Nephron progenitor cell (in vitro differentiated cells): ENCODE data around the gene DOCK11.

Experiments used
- DNase-seq: peaks from one replicate; pipeline ENCODE4 v3.0.0; 2021
- H3K27ac Mint-ChIP-seq: 2 replicates; pipeline ENCODE4 v1.8.0; 2021; ENCODE audit warnings: mild to moderate bottlenecking, moderate library complexity, mixed read lengths
- H3K27me3 Mint-ChIP-seq: 2 replicates; pipeline ENCODE4 v1.8.0; 2021; ENCODE audit warnings: mild to moderate bottlenecking, low read depth, mixed read lengths; ENCODE audit not compliant: poor library complexity
- H3K36me3 Mint-ChIP-seq: 2 replicates; pipeline ENCODE4 v1.8.0; 2021; ENCODE audit warnings: low read depth, mixed read lengths
- H3K4me1 Mint-ChIP-seq: 2 replicates; pipeline ENCODE4 v1.8.0; 2021; ENCODE audit warnings: mixed read lengths
- H3K4me3 Mint-ChIP-seq: 2 replicates; pipeline ENCODE4 v1.8.0; 2021; ENCODE audit warnings: mild to moderate bottlenecking, moderate library complexity, mixed read lengths
- H3K9me3 Mint-ChIP-seq: 2 replicates; pipeline ENCODE4 v1.8.0; 2021; ENCODE audit warnings: mild to moderate bottlenecking, moderate library complexity, mixed read lengths
- TF ChIP-seq, protein P1 (sequence below): fragments of 200-600 bp; sonication (generic); IDR thresholded peaks from 2 replicates; pipeline ENCODE4 v1.5.0; 2021; ENCODE audit warnings: antibody characterized with exemption

DOCK11 gene

DNA sequence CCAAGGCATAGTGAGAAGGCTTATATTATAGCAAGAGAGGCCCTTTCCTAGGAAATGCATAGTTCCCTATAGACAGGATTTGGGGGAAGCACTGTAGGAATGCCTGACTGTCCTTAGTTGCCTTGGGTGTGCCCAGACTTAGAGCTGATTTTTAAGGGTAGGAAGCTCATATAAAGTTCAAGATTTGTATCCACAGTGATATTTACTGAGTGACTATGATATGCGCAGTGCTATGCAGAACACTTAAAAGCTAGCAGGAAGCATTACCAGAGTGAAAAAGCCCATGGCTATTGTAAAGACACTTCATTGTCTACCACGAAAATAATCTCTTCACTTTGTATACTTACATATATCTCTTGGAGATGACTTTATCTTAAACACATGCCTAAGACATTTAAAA is 181.7 kb downstream of the DOCK11 start:
- H3K36me3 Mint-ChIP-seq, result peaks cover 20% of the 10 kb centered on the region
- H3K4me1 Mint-ChIP-seq, result no peaks in the 10 kb centered on the region
- no peak overlapping the region for H3K27ac Mint-ChIP-seq
- peaks cover 18% of the 10 kb centered on the region for H3K9me3 Mint-ChIP-seq
- no peak for DNase-seq
- no peak overlapping the region for H3K4me3 Mint-ChIP-seq
- TF ChIP-seq, protein P1, sequence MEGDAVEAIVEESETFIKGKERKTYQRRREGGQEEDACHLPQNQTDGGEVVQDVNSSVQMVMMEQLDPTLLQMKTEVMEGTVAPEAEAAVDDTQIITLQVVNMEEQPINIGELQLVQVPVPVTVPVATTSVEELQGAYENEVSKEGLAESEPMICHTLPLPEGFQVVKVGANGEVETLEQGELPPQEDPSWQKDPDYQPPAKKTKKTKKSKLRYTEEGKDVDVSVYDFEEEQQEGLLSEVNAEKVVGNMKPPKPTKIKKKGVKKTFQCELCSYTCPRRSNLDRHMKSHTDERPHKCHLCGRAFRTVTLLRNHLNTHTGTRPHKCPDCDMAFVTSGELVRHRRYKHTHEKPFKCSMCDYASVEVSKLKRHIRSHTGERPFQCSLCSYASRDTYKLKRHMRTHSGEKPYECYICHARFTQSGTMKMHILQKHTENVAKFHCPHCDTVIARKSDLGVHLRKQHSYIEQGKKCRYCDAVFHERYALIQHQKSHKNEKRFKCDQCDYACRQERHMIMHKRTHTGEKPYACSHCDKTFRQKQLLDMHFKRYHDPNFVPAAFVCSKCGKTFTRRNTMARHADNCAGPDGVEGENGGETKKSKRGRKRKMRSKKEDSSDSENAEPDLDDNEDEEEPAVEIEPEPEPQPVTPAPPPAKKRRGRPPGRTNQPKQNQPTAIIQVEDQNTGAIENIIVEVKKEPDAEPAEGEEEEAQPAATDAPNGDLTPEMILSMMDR, result no peak
- no peaks in the 10 kb centered on the region for H3K27me3 Mint-ChIP-seq

DNA sequence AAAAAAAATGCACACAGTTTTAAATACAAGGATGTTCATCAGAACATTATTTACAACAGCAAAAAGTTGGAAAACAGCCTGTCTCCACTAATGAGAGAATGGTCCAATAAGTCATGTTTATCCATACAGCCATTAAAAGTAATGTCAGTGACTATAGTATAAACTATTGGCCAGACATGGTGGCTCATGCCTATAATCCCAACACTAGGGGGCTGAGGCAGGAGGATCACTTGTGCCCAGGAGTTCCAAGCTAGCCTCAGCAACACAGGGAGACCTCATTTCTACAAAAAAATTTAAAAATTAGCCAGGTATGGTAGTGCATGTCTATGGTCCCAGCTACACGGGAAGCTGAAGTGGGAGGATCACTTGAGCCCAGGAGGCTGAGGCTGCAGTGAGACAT is 183.7 kb downstream of the DOCK11 start:
- TF ChIP-seq, protein P1, result no peak
- H3K4me1 Mint-ChIP-seq, result no peaks in the 10 kb centered on the region
- H3K27me3 Mint-ChIP-seq, result no peaks in the 10 kb centered on the region
- H3K4me3 Mint-ChIP-seq, result no peak overlapping the region
- DNase-seq, result no peak
- H3K27ac Mint-ChIP-seq, result no peak overlapping the region
- peaks cover 15% of the 10 kb centered on the region for H3K36me3 Mint-ChIP-seq
- peaks cover 11% of the 10 kb centered on the region for H3K9me3 Mint-ChIP-seq

DNA sequence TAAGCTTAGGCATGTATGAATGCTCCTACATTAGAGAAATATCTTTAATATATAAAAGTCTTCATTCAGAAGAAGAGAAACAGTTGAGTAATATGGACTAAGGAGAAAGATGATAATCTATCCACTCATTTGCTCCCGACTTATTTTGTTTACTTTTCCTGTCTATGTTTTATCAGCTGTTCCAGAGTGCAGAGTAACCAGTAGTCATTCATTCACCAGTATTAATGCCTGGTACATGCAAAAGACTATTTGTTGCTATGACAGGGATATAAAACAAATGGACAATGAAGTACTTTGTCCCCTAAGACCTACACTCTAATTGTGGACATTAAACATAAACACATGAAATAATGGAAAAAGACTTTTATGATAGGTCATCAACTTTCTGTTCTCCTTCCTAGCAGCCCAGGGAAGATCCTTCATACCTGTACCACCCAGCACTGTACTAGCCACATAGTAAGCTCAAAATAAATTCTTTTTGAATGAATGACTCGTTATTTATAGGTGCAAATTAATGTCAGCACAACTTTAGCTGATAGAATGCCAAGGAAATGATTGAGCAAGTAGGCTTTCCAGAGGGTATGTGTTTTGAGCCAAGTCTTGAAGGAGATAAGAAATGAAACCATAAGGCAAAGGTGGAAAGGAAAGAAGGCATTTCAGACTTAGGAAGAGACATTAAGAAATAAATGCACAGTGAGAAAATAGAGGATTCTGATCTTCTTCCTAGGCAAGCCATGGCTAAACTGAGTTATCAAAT is 186.8 kb downstream of the DOCK11 start:
- Mint-ChIP-seq H3K4me3 (no peak overlapping the region), H3K27me3 (no peaks in the 10 kb centered on the region), H3K9me3 (peaks cover 4% of the 10 kb centered on the region), H3K4me1 (no peaks in the 10 kb centered on the region), H3K27ac (no peak overlapping the region), H3K36me3 (peaks cover 8% of the 10 kb centered on the region)
- DNase-seq, result no peak
- TF ChIP-seq, protein P1, result no peak

DNA sequence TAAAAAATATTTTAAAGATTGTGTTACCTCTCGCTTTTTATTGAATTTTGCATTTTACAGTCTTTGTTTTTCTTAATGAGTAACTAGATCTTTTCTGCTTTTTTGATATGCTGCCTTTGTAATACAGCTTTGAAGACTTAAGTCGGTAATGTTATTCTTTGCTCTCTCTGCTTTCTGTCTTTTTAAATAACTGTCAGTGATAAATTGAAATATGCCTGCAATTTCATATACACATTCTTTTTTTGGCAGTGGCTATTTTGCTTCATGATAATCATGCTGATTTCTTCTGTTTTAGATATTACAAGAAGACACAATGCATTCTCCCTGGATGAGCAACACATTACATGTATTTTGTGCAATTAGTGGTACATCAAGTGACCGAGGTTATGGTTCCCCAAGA is 189.8 kb downstream of the DOCK11 start:
- Mint-ChIP-seq H3K36me3 (peaks cover 14% of the 10 kb centered on the region), H3K27ac (no peak overlapping the region), H3K4me3 (no peak overlapping the region), H3K9me3 (peaks cover 4% of the 10 kb centered on the region), H3K4me1 (no peaks in the 10 kb centered on the region), H3K27me3 (no peaks in the 10 kb centered on the region)
- TF ChIP-seq, protein P1, result no peak
- DNase-seq, result no peak

DNA sequence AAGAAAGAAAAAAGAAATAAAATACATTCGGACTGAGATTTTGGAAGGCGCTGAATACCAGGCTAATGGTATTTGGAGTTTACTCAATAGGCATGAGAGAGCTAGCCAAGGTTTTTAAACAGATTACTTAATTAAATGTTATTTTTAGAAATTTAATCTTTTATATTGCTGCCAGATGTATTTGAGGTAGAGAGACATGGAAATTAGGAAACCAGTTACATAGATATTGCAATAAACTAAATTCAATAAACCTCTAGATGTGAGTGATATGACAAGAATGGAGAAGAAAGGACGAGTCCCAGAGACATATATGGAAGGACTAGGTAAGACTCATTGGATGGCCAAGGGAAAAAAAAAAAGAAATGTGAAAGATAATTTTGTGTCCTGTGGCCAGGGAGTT is 193.3 kb downstream of the DOCK11 start:
- Mint-ChIP-seq H3K36me3 (peaks cover 6% of the 10 kb centered on the region), H3K4me3 (no peak overlapping the region), H3K27me3 (no peaks in the 10 kb centered on the region), H3K9me3 (peaks cover 8% of the 10 kb centered on the region), H3K27ac (no peak overlapping the region), H3K4me1 (no peaks in the 10 kb centered on the region)
- DNase-seq, result no peak
- TF ChIP-seq, protein P1, result no peak

DNA sequence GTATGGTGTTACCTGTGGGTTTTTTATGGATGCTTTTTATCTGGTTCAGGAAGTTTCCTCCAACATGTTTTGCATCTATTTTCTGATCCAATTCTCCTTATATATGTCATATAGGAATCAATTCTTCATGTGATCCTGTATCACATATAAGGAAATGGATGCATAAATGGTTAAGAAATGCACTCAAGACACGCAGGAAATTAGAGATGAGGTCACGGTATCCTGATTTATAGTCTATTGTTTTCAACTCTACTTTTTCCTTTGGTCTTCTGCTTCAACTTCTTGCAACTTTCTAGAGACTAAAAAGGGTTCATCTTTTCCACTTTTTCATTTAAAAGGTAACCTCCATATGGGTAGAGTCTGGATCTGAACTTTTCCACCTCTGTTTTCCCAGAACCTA is 198.2 kb downstream of the DOCK11 start:
- TF ChIP-seq, protein P1, result no peak
- Mint-ChIP-seq H3K27ac (no peak overlapping the region), H3K27me3 (no peaks in the 10 kb centered on the region), H3K9me3 (peaks cover 26% of the 10 kb centered on the region), H3K4me3 (no peak overlapping the region), H3K4me1 (no peaks in the 10 kb centered on the region), H3K36me3 (no peaks in the 10 kb centered on the region)
- no peak for DNase-seq
